ENCODE results near the gene EXOC3. TPM values are rescaled to one million over a fixed set of nuclear protein-coding genes. Genes with fewer than 3 reads are reported as not detected.

The EXOC3 gene
- total RNA-seq, 1 donor from 2014 or later = 67.3 TPM

- Mint-ChIP-seq H3K4me3 (ENCODE audit: low read depth) (no peak overlapping the region), H3K4me1 (ENCODE audit: low read depth) (peaks cover 5% of the 10 kb centered on the region)
Measured at GRCh38 chr5:418162-419121, 24.5 kb upstream of the EXOC3 start.

GRCh38 chr5:419970-420369 lies 23.0 kb upstream of the EXOC3 start:
- H3K27me3 Mint-ChIP-seq = no peaks in the 10 kb centered on the region
- H3K36me3 Mint-ChIP-seq (ENCODE audit: insufficient read depth) = no peaks in the 10 kb centered on the region
- TF ChIP-seq CTCF (IDR thresholded peaks at IDR 0.05; ENCODE audit: unreplicated experiment) = no peak
- H3K9me3 Mint-ChIP-seq (ENCODE audit: low read depth) = no peaks in the 10 kb centered on the region
- peaks cover 2% of the 10 kb centered on the region for H3K4me1 Mint-ChIP-seq (ENCODE audit: low read depth)
- no peak overlapping the region for H3K27ac Mint-ChIP-seq
- DNase-seq (ENCODE audit: low spot score, unreplicated experiment) = no peak
- H3K4me3 Mint-ChIP-seq (ENCODE audit: low read depth) = no peak overlapping the region

More at GRCh38 chr5:418162-419121, 24.5 kb upstream of the EXOC3 start:
- Mint-ChIP-seq H3K27me3 (no peaks in the 10 kb centered on the region), H3K27ac (no peak overlapping the region), H3K36me3 (ENCODE audit: insufficient read depth) (no peaks in the 10 kb centered on the region), H3K9me3 (ENCODE audit: low read depth) (no peaks in the 10 kb centered on the region)
- no peak for TF ChIP-seq CTCF (IDR thresholded peaks at IDR 0.05; ENCODE audit: unreplicated experiment)
- no peak for DNase-seq (ENCODE audit: low spot score, unreplicated experiment)

GRCh38 chr5:420632-421286 lies 22.2 kb upstream of the EXOC3 start:
- no peaks in the 10 kb centered on the region for H3K9me3 Mint-ChIP-seq (ENCODE audit: low read depth)
- H3K4me3 Mint-ChIP-seq (ENCODE audit: low read depth) = no peak overlapping the region
- H3K27me3 Mint-ChIP-seq = no peaks in the 10 kb centered on the region
- no peaks in the 10 kb centered on the region for H3K36me3 Mint-ChIP-seq (ENCODE audit: insufficient read depth)
- H3K4me1 Mint-ChIP-seq (ENCODE audit: low read depth) = peaks cover 1% of the 10 kb centered on the region
- H3K27ac Mint-ChIP-seq = no peak overlapping the region
- DNase-seq (ENCODE audit: low spot score, unreplicated experiment) = no peak
- TF ChIP-seq CTCF (IDR thresholded peaks at IDR 0.05; ENCODE audit: unreplicated experiment) = no peak

- no peak for TF ChIP-seq CTCF (IDR thresholded peaks at IDR 0.05; ENCODE audit: unreplicated experiment)
- H3K36me3 Mint-ChIP-seq (ENCODE audit: insufficient read depth) = no peaks in the 10 kb centered on the region
- no peaks in the 10 kb centered on the region for H3K27me3 Mint-ChIP-seq
- H3K4me3 Mint-ChIP-seq (ENCODE audit: low read depth) = no peak overlapping the region
- peaks cover 5% of the 10 kb centered on the region for H3K9me3 Mint-ChIP-seq (ENCODE audit: low read depth)
- no peaks in the 10 kb centered on the region for H3K4me1 Mint-ChIP-seq (ENCODE audit: low read depth)
- DNase-seq (ENCODE audit: low spot score, unreplicated experiment) = no peak
- H3K27ac Mint-ChIP-seq = no peak overlapping the region
Measured at GRCh38 chr5:421287-421880, 21.6 kb upstream of the EXOC3 start.

GRCh38 chr5:421901-422300 lies 21.1 kb upstream of the EXOC3 start:
- H3K27me3 Mint-ChIP-seq = no peaks in the 10 kb centered on the region
- no peaks in the 10 kb centered on the region for H3K36me3 Mint-ChIP-seq (ENCODE audit: insufficient read depth)
- no peak for DNase-seq (ENCODE audit: low spot score, unreplicated experiment)
- no peak overlapping the region for H3K27ac Mint-ChIP-seq
- H3K4me1 Mint-ChIP-seq (ENCODE audit: low read depth) = no peaks in the 10 kb centered on the region
- TF ChIP-seq CTCF (IDR thresholded peaks at IDR 0.05; ENCODE audit: unreplicated experiment) = no peak
- peaks cover 10% of the 10 kb centered on the region for H3K9me3 Mint-ChIP-seq (ENCODE audit: low read depth)
- H3K4me3 Mint-ChIP-seq (ENCODE audit: low read depth) = no peak overlapping the region

Measured in progenitor cell of endocrine pancreas (in vitro differentiated cells).